ENCODE results near the gene GALP. TPM values are rescaled to one million over a fixed set of nuclear protein-coding genes. Genes with fewer than 3 reads are reported as not detected.

GALP gene
- total and polyA plus RNA-seq, 2 donors (not counting 1 experiment from before 2014, with no cell fraction given): not detected

DNA sequence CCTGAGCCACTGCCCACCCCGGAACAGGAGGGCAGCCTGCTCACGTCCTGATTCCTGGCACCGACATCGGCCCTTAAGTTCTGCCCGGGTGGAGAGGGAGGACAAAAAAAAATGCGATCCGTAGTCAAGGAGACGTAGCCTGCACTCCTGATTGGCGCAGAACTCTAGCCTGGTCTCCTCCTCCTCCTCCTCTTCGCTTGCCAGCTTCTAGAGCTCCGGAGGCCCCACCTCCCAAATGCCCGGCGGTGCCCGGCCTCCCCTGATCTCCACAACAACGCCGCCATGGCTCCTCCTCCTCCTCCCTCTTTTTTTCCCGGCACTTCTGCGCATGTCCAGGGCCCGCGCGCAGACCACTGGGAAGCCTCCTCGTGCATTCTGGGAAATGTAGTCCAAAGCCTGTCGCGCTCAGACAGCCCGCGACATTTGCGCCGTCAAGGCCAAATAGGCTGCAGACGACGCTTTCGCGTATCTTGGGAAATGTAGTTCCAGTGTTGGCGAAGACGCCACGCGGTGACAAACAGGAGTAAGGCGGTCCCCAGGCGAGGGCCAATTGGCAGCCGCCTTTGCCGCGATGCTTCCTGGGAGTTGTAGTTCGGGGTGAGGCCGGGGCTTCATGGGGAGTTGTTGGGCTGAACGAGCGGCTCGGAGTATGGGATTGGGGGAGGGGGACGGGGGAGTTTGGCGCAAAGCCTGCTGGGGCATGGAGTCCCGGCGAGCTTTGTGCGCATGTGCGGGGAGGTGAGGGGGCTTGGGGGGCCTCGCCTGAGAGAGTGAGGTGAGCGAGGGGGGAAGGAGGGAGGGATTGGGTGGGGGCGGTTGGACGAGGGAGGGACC is 35.0 kb upstream of the GALP start, which contains the start of gene ZNF444:
ZNF444 (plus strand) TSS at position 705 of the 834 bp plus-strand sequence. CDS start 5,625 bp downstream, outside the sequence.
- H3K36me3 ChIP-seq (replicated peaks in 1 of 2; ENCODE audit: control extremely low read depth in 1 of 2, control insufficient read depth in 1 of 2, extremely low read depth in 1 of 2, insufficient read depth in 2 of 2, low read length in 1 of 2): no peaks in the 10 kb centered on the region
- peak; percentile 85 for ATAC-seq (ENCODE audit: low read depth)
- peaks cover 32% of the 10 kb centered on the region for H3K4me1 Mint-ChIP-seq
- DNase-seq: peak; percentile 99
- H2AFZ ChIP-seq (ENCODE audit: insufficient read depth, low read depth, low read length, poor library complexity, severe bottlenecking): peak within 1 kb of the TSS; percentile 92
- H3K27ac ChIP-seq (ENCODE audit: low read length in 2 of 2): peak within 1 kb of the TSS; percentile 84 to 89
- peak within 1 kb of the TSS; percentile 61 to 83 (median 79) for H3K4me3 ChIP-seq (ENCODE audit: control extremely low read depth in 1 of 5, extremely low read depth in 1 of 5, insufficient read depth in 1 of 5, low read depth in 2 of 5, low read length in 4 of 5)
- no peak for TF ChIP-seq EZH2 (IDR thresholded peaks at IDR 0.05; ENCODE audit: borderline replicate concordance, insufficient read depth, low read depth, low read length, poor library complexity, severe bottlenecking)
- TF ChIP-seq CTCF (IDR thresholded peaks at IDR 0.05): no peak
- H3K27ac Mint-ChIP-seq: peak within 1 kb of the TSS; percentile 93
- ChIA-PET CTCF (interaction anchor here (0.7 to 0.9 kb wide), 2 partner anchors 35 to 38 kb away, joined by 4 to 5 read pairs; no protein-coding TSS in a partner anchor), POLR2A (interaction anchor here (0.5 to 1.5 kb wide), 6 partner anchors 12 to 1200 kb away, joined by 3 to 13 read pairs (median 4); partner anchors contain the start of gene ZNF787)
- H3K4me2 ChIP-seq (replicated peaks; ENCODE audit: low read depth, low read length, poor library complexity, severe bottlenecking): peak within 1 kb of the TSS; percentile 92
- no peaks in the 10 kb centered on the region for H3K27me3 Mint-ChIP-seq
- peak within 1 kb of the TSS; percentile 81 for H3K9ac ChIP-seq (ENCODE audit: low read length)
- peaks cover 13 to 17% of the 10 kb centered on the region in 2 donors for H3K4me1 ChIP-seq (ENCODE audit: control insufficient read depth in 2 of 2, insufficient read depth in 2 of 2, low read length in 2 of 2)
- WGBS (ENCODE audit: insufficient coverage): 1% methylated on average over 50 of the region's 56 CpGs
- no peaks in the 10 kb centered on the region for H3K27me3 ChIP-seq (replicated peaks in 1 of 4; ENCODE audit: control extremely low read depth in 1 of 4, control insufficient read depth in 3 of 4, insufficient read depth in 4 of 4, low read length in 3 of 4)
- peak within 1 kb of the TSS; percentile 87 for H3K4me3 Mint-ChIP-seq
- H3K9me3 Mint-ChIP-seq (ENCODE audit: insufficient read depth): no peaks in the 10 kb centered on the region
- H3K9me3 ChIP-seq (ENCODE audit: control extremely low read depth in 1 of 3, control insufficient read depth in 2 of 3, insufficient read depth in 1 of 3, low read length in 2 of 3): no peaks in the 10 kb centered on the region
- peaks cover 41% of the 10 kb centered on the region for H3K79me2 ChIP-seq (ENCODE audit: control insufficient read depth, insufficient read depth, low read length)
- intact Hi-C loops (cut with micrococcal nuclease): loop anchor here (1.0 to 10.0 kb wide), 5 partner anchors 19 to 516 kb away; partner anchors contain the start of genes ZNF784 and ZNF787
- H4K20me1 ChIP-seq (ENCODE audit: control insufficient read depth, insufficient read depth, low read length, poor library complexity, severe bottlenecking): no peaks in the 10 kb centered on the region
